Hematopoietic multipotent progenitor cell treated with erythropoietin and hydrocortisone succinate and interleukin-3 and kit ligand, for 6 days (in vitro differentiated cells): ENCODE data around the gene CPHXL2.
A peak's percentile ranks its signal among the peaks of the same experiment; 100 is the strongest.

ENCODE experiments used
- DNase-seq: peaks from one replicate; pipeline ENCODE4 v3.0.0-alpha.2; 2015

CPHXL2 gene

DNA sequence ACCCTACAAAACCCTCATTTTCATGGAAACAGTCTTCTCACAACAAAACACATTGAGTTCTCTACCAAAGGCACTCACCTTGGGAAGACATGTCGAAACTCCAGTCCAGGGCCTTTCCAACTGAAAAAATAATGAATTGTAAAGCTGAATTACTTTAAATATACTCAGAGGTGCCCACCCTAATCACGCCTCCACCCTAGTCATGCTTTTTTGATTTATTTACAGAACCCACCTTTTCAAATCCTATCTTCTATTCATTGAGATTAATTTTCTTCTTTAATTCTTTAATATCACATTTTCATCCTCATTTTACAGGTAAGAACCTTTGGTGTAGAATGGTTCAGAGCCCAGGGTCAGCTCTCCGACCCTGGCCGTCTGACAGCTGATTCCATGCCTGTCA, at the start of gene CPHXL2:
Gene CPHXL2 (minus strand): TSS at position 101 of the 400 bp plus-strand sequence. CDS start 10 bp downstream, at position 91.
- no peak for DNase-seq

DNA sequence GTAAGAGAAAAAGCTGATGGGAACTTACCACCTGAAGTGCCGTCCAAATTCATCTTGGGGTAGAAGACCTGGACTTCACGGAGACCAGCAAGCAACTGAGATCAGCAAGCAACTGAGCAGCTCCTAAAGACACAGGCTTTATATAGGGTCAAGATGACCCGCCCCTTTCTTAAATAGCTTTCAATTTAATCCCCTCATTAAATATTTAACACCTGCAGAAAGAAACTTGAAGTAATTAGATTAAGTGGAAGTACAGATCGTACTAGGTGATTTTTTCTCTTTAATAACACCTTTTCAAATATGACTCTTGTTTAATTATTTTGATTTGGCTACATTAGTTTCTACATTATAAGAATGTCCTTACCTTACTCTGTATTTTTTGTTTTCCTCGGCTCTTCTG, 49.6 kb upstream of the CPHXL2 start, which contains the start of gene CPHXL:
Gene CPHXL (minus strand): TSS at position 101 of the 400 bp plus-strand sequence. CDS start 48 bp downstream, at position 53.
- DNase-seq, result no peak

DNA sequence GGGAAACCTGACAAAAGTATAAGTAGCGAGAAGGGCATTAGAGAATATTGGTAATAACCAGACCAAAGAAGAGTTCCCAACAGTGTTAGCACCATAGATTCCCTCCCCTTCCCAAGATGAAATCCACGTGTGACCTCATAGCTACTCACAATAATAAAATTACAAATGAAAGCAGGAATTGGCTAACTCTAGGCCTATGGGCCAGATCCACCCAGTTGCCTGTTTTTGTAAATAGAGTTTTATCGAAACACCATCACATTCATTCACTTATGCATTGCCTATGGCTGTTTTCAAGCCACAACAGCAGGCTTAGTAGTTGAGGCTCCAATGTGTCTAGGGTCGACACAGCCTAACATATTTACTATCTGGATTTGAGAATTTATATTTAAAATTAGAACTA, 41.6 kb upstream of the CPHXL2 start:
- DNase-seq, result no peak

DNA sequence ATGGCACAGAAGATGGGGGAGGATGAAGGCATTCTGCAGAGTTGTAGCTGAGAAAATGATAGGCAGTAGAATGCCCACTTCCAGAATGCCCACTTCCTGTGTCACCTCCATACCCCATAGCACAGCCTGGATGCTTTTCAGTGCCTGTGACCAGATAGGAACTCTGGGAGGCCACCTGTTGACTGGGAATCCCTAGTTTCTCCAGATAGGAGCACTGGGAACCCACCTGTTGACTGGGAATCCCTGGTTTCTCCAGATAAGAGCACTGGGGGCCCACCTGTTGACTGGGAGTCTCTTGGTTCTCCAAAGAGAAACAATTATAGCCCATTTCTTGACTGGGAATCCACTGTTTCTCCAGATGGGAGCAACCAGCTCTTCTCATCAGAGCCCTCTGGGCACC, 37.9 kb upstream of the CPHXL2 start:
- DNase-seq, result no peak

DNA sequence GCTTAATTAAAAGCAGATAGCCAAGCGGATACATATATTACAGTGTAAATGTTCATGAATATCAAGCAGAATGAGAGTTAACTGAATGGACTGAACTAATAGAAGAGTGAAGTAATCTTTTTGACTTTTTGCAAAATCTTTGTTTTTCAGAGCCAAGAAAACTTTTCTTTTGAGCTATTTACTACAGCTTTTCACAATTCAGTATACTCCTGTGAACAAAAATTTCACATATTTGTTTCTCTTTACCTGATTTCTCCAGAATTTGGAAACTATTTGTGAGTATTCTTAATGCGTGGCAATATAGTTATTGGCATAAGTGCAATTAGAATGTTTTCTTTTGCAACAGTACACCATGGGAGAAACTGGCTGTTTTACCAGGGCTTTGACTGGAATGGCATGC, 33.5 kb upstream of the CPHXL2 start:
- DNase-seq, result no peak

DNA sequence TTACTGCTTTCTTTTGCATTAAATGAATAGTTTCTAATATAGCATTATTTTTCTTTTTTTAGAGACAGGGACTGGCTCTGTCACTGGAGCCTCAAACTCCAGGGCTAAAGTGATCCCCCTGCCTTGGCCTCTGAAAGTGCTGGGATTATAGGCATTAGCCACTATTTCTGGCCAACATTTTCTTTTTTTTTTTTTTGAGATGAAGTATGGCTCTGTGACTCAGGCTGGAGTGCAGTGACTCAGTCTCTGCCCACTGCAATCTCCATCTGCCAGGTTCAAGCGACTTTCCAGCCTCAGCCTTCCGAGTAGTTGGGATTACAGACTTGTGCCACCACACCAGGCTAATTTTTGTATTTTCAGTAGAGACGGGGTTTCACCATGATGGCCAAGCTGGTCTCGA, 26.5 kb upstream of the CPHXL2 start:
- no peak for DNase-seq

DNA sequence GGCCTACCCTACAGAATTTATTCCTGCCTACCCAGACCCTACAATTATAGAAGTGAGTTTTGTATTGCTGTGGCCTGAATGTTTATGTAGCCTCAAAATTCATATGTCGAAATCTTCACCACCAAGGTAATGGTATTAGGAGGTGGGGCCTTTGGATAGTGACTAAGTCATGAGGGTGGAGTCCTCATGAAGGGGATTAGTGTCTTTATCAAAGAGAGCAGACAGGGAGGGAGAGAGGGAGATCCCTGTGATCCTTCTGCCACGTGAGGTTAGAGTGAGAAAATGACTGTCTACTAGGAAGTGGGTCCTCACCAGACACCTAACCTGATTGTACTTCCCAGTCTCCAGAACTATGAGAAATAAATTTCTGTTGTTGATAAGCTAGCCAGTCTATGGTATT, 25.4 kb upstream of the CPHXL2 start:
- peak; percentile 76 for DNase-seq

DNA sequence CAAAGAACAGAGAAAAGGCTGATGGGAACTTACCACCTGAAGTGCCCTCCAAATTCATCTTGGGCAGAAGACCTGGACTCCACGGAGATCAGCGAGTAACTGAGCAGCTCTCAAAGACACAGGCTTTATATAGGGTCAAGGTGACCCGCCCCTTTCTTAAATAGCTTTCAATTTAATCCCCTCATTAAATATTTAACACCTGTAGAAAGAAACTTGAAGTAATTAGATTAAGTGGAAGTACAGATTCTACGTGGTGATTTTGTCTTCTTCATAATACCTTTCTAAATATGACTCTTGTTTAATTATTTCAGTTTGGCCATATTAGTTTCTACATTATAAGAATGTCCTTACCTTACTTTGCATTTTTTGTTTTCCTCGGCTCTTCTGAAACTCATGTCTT, 24.6 kb upstream of the CPHXL2 start, which contains the start of gene DUXB:
Gene DUXB (minus strand): TSS at position 101 of the 400 bp plus-strand sequence. CDS start 43 bp downstream, at position 58.
- no peak for DNase-seq

DNA sequence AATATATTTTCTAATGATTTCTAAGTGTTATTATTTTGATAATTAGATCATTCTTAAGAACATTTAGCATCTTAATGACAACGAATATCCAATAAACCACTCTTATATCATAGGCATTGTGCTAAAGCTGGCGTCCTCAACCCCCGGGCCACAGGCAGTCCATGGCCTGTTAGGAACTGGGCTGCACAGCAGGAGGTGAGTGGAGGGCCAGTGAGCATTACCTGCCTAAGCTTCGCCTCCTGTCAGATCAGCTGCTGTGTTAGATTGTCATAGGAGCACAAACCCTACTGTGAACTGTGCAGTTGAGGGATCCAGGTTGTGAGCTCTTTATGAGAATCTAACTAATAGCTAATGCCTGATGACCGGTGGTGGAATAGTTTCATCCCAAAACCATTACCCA, 20.8 kb upstream of the CPHXL2 start:
- DNase-seq, result no peak

DNA sequence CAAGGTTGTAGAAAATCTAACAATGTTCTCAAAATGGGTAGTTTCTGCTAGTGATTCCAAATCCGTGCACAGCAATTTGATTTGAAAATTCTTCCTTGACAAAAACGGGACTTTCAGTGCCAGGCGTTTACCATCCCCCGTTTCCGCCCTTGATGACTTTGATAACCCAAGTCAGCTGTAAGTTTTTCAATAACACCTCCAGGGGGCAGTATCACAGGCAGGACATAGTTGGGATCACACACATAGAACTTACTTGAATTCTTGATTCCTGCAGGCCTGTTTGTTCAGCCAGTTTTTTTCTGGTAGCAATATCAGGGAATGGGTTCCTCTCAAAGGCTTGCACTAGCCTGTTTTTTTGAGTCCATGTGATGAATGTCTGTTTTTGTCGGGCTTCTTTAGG, 18.9 kb upstream of the CPHXL2 start:
- peak; percentile 21 for DNase-seq

DNA sequence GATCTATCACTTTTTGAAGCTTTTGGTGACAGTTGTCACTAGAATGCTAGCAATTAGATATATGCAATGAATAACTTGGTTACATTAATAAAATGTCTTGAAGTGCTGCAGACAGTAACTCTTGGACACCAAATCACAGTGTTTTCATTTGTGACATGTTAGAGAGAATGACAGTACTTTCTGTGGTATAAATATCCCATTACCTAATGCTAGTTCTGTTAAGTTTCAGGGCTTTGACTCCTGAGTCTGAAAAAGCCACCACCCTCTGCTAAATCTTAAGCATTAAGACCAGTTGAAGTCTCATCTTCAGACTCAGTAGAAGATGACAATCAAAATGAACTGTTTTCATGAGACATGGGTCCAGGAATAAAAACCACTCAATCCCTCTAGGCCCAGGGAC, 10.6 kb upstream of the CPHXL2 start:
- DNase-seq, result no peak

DNA sequence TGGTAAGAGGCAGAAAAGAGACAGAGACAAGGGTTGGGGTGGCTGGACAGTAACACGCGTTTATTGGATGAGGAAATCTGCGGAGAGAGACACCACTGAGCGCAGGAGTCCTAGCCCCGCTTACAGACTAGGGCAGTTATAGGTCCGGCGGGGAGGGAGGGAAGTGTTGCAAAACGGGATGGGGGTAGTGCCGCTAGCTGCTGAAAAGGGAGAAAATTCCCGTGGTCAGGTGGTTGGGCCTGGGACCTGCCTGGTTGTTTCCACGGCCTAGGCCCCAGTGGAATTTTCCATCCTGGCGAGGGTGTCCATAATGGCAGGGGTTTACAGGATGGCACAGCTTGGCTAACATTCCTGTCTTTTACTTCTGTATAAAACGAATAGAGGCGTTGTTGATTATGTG, 5.5 kb upstream of the CPHXL2 start:
- DNase-seq, result no peak

DNA sequence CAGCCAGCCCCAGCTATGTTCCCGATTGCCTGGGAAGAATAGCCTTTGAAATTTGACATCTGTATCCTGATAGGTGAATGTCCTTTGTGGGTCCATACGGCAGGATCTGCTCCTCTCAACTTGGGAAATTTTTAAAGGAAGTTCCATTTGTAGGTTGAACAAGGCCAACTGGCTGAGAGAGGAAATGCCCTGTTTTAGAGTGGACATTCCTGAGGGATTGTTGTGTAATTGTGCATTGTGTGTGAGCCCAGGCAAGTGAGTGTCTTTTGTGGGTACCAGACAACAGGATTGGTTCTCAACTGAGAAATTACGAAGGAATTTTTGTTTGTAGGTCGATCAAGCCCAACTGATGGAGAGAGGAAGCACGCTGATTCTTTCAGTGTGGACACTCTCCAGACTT, 2.6 kb upstream of the CPHXL2 start:
- DNase-seq, result no peak

DNA sequence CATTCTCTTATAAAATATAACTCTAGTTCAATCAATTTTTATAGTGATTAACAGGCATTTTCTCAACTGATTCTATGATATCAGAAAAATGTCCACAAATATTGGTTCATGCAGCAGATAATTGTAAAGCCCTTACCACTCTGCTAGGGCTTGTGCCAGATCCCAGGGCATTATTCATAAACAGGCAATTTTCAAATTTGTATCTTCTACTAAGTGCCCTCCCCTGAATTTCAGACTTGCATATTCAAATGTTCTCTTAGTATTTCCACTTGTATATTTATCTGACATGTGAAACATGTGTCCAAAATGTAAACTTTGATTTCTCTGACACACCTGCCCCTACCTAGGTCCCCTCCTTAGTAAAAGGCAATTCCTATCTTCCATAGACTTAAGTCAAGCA, 9.3 kb downstream of the CPHXL2 start:
- no peak for DNase-seq

DNA sequence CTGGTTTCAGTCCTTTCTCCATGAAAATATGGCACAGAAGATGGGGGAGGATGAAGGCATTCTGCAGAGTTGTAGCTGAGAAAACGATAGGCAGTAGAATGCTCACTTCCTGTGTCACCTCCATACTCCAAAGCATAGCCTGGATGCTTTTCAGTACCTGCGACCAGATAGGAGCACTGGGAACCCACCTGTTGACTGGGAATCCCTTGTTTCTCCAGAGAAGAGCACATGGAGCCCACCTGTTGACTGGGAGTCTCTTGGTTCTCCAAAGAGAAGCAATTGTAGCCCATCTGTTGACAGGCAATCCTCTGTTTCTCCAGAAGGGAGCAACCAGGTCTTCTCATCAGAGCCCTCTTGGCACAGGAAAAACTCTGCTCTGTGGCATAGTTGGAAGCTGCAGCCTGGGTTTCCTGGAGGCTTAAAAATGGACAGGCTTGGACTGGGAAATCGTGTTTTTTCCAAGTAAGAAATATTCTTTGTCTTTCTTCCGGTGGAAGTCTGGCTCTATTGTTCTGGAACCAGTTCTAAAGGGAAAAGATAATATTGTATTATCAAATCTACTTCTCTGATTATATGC, 16.0 kb downstream of the CPHXL2 start:
- DNase-seq, result no peak

DNA sequence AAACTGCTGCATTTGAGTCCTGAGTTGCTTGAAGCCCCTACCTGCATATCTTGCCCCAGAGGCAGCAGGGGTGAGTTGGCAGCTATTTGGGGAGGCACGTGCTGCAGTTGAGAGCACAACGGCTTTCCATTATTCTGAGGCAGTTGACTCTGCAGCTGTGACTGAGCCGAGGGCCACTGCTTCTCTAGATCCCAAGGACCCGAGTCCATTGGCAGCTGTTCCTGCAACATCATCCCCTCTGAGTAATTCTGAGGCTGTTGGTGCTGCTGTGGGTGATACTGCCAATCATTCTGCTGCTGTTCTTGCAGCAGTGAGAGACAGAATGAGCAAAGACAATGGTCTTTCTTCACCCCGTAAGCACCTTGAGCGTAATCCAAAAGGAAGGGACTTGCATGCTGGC, 16.5 kb downstream of the CPHXL2 start:
- no peak for DNase-seq

DNA sequence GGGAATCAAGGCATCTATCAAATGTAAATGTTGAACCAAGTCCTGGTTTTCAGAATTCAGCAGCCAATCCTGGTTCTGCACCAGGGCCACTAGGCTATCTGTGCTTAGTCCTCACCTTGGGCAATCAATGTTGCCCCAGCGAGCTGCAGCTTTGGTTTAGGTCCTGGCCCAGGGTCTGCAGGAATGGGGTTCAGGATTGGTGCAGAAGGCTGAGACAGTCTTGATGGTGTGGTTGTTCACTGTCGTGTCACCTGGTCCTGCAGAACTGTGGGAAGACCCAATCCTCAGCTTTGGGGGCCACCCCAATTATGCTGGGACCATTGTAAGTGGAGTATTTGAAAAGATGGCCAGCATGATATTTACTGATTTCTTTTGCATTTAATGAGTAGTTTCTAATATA, 18.6 kb downstream of the CPHXL2 start:
- no peak for DNase-seq

DNA sequence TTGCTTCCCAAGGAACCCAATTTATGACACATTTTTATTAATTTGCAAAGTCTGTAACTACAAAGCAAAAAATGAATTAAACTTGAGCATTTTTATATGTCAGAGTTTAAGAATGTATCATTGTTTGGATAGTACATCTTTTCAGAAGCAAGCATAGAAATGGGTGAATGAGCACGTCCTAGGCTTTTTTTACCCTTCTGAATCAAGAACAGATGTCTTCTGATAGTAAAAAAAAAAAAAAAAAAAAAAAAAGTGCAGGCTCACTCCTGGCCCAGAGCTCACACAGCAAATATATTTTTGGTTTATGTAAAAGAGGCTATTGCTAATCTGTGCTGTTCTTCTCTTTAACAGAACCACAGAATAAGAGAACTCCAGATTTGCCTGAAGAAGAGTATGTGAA, 22.9 kb downstream of the CPHXL2 start:
- DNase-seq, result no peak

DNA sequence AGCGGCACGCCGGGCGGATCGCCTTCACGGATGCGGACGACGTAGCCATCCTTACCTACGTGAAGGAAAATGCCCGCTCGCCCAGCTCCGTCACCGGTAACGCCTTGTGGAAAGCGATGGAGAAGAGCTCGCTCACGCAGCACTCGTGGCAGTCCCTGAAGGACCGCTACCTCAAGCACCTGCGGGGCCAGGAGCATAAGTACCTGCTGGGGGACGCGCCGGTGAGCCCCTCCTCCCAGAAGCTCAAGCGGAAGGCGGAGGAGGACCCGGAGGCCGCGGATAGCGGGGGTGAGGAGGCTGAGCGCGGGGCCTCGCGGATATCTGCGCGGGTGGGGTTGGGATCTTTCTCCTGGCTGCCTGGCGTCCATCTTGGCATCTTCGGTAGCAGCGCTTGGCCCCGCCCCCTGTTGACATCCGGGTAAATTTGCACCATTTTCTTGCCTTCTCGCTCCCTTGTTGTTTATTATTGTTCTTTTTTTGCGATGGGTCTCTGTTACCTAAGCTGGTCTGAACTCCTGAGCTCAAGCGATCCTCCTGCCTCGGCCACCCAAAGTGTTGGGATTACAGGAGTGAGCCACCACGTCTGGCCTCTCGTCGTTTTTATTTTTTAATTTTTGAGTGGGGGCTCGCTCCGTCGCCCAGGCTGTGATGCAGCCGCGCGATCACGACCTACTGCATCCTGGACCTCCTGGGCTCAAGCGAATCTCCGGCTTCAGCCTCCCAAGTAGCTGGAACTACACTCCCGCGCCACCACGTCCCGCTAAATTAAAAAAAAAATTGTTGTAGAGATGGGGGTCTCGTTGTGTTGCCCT, 28.3 kb downstream of the CPHXL2 start:
- DNase-seq, result peak; percentile 92

DNA sequence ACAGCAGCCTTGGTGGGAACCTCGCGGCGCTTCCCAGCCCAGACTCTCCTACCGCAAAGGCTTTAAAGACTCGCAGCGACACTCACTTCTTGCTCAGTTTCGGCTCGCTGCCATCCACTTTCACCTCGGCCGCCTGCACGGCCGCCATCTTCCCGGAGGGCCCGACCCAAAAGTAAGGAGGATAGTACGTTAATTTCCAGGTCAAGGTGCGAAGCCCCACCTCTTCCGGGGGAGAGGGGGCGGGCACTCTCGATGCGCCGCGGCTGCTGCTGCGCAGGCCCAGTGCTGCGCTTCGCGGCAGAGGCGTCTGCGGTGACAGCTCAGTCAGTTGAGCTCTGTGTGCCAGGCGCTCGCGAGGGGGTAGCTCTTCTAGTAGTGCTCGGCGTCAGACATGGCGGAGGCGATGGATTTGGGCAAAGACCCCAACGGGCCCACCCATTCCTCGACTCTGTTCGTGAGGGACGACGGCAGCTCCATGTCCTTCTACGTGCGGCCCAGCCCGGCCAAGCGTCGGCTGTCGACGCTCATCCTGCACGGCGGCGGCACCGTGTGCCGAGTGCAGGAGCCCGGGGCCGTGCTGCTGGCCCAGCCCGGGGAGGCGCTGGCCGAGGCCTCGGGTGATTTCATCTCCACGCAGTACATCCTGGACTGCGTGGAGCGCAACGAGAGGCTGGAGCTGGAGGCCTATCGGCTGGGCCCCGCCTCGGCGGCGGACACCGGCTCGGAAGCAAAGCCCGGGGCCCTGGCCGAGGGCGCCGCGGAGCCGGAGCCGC, 29.1 kb downstream of the CPHXL2 start, which contains the start of the genes KARS1 and TERF2IP:
Gene KARS1 (minus strand): TSS at position 174 of the 773 bp plus-strand sequence. CDS start 26 bp downstream, at position 148.
Gene TERF2IP (plus strand): TSS at position 282 of the 773 bp plus-strand sequence. CDS start 110 bp downstream, at position 392.
- DNase-seq, result peak; percentile 96

DNA sequence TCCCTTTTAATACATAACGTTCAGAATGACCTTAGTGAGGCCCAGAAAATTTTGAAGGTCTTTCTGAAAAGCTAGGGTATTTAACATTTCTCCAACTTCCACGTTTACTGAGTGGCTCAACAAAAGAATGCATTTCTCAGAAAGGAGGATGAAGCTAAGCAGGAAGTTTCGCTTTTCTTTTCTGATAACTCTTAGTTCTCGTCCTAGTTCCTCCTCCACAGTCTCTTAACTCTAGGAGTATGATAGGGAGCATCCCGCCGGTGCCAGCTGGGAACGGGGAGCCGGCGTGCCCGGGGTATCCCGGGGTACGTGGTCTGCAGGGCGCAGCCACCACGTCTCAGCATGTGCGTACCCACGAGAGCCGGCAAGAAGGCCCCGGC, 29.7 kb downstream of the CPHXL2 start:
- DNase-seq, result no peak

DNA sequence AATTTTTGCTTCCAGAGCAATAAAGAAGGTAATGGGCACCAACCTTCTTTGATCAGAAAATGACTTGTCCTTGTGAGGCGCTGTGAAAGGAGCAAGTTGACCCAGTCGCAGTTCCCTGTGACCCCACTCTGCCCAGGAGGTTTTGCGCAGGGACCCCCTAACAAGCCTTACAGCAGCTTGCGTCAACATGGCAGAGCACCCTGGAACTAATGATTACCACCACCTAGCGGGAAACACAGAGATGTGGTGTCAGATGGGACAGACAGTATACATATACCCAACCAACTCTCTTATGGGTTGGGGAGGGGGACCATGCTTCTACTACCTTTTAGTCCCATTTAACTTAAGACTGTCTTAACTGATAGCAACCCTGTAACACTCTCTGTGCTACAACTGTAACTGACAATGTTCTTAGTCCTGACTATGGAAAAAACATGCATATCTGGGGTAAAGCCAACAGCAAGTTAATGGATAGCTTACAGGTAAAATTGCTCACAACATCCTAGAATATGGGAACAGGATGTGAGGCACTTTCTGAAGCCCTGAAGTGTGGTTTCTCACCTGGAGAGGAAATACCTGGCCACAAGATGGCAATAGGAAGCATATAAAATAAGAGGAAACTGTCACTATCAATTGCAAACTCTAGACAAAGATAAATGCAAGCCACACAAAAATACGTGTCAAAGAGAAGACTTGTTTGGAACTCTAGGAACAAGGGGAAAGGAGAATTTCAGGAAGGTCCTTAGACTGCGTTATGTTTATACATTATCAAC, 32.4 kb downstream of the CPHXL2 start:
- no peak for DNase-seq

DNA sequence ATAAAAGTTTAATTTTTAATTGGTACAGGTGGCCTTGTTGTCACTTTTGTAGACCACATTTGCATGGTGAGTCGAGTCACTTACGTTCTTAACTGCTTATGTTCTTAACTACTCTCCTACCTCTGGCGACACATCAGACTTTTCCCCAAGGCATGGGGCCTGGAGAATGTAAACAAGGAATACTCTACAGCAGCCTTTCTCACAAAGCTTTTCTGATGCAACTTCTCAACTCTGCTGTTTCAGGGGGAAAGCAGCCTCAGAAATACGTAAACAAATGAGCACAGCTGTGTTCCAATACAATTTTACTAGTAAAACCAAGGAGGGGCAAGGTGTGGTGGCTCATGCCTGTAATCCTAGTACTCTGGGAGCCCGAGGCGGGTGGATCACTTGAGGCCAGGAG, 36.2 kb downstream of the CPHXL2 start:
- DNase-seq, result no peak
